Adrenal gland (tissue), 5 donors: ENCODE data around the gene LAMC3.
A peak's percentile ranks its signal among the peaks of the same experiment; 100 is the strongest.

ENCODE experiments used
- CTCF ChIP-seq, 6 experiments: fragments of 450-650 bp in 4 of 6; fragments of 200-600 bp in 2 of 6; sonication (generic) in 1 of 6; IDR thresholded peaks; 1 replicate in 5 of 6; 2 replicates in 1 of 6; pipeline versions ENCODE4 v1.5.1 to v1.8.0; 2016 to 2021; ENCODE audit warnings: antibody characterized with exemption in 6 of 6, mild to moderate bottlenecking in 2 of 6, moderate library complexity in 1 of 6
- POLR2A ChIP-seq, 2 donors: fragments of 450-650 bp; IDR thresholded peaks; one replicate each; pipeline ENCODE4 v1.6.1; 2017; ENCODE audit warnings: antibody characterized with exemption in 2 of 2, mild to moderate bottlenecking in 2 of 2, moderate library complexity in 1 of 2
- donor health status: DM: no; HTN: no; CAD: no.

GRCh38 chr9:131046581-131047202 lies 37.7 kb downstream of the LAMC3 start:
- TF ChIP-seq CTCF (IDR thresholded peaks at IDR 0.05): peak; percentile 79 to 92 (median 86)
- TF ChIP-seq POLR2A (IDR thresholded peaks at IDR 0.05): no peak
